OCI-LY3 (cell line): Measurements from ENCODE around the gene NUP98.

Source experiments
- CTCF ChIP-seq: fragments of 200-600, 300-600 bp; sonication (generic); IDR thresholded peaks from 2 replicates; pipeline ENCODE4 v1.5.1; 2014; ENCODE audit warnings: antibody characterized with exemption, low read length, low read depth
- EZH2phosphoT487 ChIP-seq: fragments of 200-600 bp; shearing (Covaris generic); IDR thresholded peaks from 2 replicates; pipeline ENCODE4 v1.6.1; 2018; ENCODE audit warnings: antibody characterized with exemption, mixed run types, low read depth

- TF ChIP-seq CTCF (no peak), EZH2phosphoT487 (no peak)
These were observed 58.6 kb downstream of the NUP98 start for GRCh38 chr11:3738723-3739122.
